Activated CD4-positive, alpha-beta T cell treated with anti-CD3 and anti-CD28 coated beads for 4 hours (primary cell): ENCODE measurements around the gene CFAP300.

Experiments
- DNase-seq, 2 donors: peaks; one replicate each; pipeline ENCODE4 v3.0.0-alpha.2; 2020

The CFAP300 gene

DNA sequence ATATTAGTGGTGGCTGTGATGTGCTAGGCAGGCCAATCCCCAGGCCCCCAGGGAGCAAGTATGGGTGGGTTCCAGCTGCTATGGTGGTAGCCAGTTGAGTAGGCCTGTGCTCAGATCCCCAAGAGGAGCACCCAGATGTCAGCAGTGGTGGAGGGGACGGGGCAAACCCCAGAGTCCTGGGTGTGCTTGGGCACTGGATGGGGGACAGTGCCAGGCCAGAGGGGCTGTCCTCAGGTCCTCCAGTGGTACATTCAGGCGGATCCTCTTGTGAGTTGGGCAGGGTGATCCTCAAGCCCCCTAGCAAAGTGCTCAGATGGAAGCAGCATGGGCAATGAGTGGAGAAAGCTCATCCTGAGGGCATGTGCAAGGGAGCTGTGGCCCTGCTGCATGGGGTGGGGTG, 26.0 kb downstream of the CFAP300 start:
- DNase-seq, result no peak

DNA sequence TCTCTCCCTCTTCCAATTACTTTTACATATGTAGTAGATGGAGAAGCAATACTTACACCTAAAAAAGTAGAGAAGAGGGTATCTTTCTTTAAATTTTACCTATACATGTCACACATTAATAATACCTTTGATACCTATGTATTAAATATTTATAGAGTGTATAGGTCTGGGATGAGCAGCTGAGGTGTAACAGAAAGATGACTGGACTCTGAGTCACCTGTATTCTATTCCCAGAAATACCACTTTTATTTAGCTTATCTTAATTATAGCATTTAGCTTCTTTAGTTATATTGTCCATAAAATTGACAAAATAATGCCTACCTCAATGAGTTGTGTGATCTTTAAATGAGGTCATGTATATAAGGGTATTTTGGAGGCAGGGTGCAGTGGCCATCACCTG, 32.4 kb downstream of the CFAP300 start:
- no peak for DNase-seq

DNA sequence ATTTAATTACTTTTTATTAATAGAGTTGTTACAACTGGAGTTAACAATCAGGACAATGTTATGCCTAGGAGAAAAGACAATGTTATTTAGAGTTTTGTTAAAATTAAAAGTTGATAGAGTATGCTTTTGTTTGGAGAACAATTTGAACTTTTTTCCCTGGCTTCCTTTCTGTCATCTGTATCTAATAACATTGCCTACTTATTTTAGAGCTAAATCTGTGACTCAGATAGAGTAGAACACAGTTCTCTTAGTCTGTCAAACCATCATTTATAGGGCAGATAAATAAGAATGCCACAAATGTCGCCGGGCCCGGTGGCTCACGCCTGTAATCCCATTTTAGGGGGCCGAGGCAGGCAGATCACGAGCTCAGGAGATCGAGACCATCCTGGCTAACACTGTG, 34.1 kb downstream of the CFAP300 start:
- no peak for DNase-seq

DNA sequence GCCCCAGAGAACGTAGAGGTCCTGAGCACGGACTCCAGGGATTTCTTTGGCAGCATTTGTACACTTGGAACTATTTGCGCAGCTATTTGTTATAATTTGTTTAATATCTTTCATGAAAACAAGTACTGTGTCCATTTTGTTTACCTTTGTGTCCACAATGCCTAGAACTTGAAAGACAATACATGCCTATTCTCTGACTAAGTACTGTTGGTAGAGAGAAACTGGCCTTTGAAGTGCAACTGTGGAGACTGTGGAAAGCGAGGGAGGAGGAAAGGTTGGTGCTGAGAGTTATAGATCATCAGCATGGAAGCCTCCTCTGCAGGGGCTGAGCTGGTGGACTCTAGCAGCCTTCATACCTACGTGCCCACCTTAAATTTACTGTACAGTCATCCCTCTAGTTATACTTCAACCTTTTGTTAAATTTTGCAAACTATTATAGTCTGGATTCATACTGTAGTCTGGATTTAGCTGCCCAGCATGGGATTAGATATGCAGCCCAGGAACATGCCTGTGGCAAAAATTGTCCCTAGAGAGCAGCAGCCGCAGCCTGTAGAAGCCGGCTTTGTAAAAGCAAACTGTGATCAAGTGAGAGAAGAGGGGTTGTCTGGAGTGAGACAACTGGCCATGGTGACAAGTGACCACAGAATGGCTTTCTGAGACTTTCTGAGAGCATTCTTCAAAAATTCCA, 38.8 kb downstream of the CFAP300 start:
- DNase-seq, result no peak

DNA sequence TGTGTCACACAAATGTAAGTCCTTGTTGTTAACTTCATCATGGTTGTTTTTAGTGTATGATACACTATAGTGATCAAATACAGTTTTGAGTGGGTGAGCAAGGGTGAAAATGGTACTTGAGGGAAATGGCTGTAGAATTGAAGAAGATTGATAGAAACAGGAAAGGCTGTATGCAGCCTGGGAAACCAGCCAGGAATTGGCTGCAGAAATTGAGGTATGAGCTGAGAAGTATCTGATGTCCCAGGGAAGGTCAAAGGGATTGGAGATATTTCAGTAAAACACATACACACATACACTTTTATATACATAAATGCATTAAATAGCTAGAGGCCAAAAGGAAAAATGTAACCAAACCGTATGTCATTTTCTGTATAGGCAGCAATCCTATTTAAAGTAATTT, 49.9 kb downstream of the CFAP300 start:
- no peak for DNase-seq

DNA sequence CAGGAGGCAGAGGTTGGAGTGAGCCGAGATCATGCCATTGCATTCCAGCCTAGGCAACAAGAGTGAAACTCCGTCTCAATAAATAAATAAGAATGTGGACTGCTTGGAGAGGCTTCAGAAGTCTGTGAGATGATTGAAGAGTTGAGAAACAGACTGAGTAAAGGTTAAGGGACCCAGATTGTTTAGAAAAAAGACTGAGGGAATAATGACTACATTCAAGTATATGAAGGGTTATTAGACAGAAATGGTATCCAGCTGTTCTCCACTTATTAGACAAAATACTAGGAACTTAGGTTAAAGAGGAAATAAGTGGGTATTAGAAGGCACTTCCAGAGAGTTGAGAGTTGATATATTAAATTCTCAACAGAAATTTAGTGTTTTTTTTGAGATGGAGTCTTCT, 52.5 kb downstream of the CFAP300 start:
- no peak for DNase-seq

DNA sequence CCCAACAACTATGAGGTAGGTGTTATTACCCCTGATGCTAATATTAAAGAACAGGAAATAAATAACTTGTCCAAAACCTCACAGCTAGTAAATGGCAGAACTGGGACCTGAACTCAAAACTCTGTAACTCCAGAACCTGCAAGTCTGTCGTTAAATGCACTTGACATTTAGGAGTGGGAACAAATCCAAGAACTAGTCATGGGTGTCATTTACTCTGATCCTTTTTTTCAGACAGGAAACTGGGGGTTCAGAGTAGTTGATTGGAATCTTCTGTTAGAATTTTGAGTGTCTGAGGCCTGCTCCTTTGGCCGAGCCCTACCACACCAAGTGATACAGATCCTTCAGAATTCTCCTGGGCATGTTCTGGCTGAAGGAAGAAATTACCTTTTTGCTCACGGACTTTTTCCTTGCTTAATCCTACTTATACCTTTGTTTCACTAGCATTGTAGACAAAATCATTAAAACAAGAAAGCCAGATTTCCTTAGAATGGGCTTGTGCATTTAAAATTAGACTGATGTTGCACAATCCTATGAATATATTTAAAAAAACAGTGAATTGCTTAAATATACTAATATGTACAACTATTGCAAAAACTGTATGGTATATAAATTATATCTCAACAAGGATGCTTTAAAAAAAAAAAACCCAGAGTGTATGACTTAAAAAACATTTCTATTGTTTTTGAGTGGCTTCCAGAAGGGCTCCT, 61.6 kb downstream of the CFAP300 start:
- no peak for DNase-seq

DNA sequence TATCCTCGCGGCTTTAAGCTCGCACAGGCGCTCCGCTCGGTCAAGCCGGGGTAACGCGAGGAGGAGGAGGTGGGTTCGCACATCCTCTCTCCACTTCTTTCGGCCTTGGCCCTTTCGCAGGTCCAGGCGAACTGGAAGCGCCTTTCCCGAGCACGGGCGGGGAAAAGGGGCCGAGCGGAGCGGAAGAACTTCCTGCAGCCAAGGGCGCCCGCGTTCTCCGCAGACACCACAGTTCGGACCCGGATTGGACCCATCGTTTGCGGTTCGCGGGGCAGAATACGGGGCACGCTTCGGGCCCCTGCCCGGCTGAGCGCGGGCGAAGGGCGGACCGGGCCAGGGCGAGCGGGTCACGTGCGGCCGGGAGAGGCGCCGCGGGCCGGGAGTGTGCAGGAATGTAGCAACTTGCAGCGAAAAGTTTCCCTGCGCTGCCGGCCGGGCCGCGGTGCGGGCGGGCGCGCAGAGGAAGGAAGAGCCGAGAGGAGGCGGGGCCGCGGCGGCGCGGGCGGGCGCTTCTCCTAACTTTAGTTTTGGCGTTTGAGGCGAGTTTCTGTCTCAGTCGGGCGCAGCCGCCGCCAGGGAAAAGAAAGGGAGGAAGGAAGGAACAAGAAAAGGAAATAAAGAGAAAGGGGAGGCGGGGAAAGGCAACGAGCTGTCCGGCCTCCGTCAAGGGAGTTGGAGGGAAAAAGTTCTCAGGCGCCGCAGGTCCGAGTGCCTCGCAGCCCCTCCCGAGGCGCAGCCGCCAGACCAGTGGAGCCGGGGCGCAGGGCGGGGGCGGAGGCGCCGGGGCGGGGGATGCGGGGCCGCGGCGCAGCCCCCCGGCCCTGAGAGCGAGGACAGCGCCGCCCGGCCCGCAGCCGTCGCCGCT, 62.9 kb downstream of the CFAP300 start, which contains the start of gene YAP1:
Gene YAP1 (plus strand): TSS at position 552 of the 865 bp plus-strand sequence. CDS start 402 bp downstream, outside the sequence.
- peak; percentile 59 to 64 for DNase-seq

DNA sequence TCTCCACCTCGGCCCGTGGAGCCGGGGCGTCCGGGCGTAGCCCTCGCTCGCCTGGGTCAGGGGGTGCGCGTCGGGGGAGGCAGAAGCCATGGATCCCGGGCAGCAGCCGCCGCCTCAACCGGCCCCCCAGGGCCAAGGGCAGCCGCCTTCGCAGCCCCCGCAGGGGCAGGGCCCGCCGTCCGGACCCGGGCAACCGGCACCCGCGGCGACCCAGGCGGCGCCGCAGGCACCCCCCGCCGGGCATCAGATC, 63.4 kb downstream of the CFAP300 start:
- DNase-seq, result peak in 1 of 2 donors; percentile 7

DNA sequence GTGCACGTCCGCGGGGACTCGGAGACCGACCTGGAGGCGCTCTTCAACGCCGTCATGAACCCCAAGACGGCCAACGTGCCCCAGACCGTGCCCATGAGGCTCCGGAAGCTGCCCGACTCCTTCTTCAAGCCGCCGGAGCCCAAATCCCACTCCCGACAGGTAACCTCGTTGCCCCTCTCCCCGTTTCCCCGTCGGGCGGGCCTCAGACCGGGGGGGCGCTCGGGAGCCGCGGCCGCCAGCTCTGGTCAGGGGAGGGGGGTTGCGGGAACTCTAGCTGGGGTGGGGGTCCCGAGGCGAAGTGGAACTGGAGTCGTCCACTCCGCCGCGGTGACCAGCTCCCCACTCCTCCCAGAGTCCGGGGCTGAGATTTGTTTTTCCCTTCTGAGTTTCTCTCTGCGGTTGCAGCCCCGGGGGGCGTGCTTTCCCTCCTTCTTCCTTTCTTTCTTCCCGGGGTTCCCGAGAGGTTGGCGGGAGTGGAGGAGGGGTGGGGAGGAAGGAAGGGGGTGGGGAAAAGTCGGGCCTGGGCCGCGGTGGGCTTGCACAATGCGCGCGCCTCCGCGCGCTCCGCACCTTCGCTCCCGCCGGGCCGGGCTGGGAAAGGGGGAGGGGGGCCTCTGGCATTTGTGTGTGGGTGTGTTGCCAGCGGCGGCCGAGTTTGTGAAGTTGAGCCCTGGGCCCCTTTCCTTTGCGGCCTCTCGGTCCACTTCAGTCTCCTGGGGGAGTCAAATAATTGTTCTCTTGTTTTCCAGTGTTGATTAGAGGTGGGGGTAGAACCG, 64.0 kb downstream of the CFAP300 start:
- peak in 1 of 2 donors; percentile 7 for DNase-seq

DNA sequence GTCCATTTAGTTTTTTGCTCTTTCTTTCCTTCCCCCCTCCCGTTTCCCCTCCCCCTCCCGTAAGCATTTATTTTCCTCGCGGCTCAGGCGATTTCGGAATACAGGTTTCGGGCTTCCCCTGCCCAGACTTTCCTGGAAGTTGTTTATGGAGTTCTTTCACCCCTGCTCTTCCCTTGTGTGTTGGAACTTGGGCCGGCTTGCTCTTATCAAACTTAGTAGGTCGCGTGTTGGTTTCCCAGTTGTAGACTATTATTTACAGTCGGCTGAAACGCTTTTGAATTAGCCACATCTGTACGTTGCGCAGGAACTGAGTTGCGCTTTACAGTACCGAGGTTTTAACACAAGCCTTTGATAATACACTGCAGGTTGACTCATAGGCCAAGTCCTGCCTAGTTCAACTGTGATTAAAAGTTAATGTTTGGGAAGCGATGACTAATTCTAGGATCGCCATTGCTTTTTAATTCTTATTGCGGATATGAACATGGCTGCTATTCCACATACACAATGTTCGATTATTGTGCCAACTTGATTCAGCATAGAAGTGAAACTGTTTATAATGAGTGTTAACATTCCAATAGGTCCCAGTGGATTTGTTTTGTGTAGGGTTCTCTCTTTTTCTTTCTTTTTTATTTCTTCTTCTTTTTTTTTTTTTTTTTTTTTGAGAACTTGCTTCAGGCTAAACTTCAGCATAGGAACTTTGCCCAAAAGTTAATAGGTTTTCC, 64.7 kb downstream of the CFAP300 start:
- DNase-seq, result peak; percentile 5 to 21

DNA sequence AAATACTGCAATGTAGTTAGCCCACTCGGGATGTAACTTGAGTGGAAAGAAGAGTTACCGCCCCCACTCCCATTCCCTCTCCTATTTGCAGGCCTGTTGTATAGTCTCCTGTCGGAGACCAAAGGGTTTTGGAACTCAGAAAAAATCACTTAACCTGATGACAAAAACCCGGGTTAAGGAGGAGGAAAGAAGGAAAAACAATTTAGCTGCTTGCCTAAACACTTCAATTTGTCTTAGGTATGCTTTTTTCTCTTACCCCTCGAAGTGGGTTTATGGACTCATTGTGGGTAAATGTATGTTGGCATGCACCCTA, 65.2 kb downstream of the CFAP300 start:
- no peak for DNase-seq

DNA sequence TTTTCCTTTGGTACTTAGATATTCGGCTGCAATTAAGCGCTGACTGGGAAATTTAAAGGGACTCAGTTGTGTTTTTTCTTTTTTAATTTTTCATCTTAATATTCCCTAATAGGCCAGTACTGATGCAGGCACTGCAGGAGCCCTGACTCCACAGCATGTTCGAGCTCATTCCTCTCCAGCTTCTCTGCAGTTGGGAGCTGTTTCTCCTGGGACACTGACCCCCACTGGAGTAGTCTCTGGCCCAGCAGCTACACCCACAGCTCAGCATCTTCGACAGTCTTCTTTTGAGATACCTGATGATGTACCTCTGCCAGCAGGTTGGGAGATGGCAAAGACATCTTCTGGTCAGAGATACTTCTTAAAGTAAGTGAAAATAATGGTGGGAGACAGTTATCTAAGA, 66.8 kb downstream of the CFAP300 start:
- DNase-seq, result no peak

DNA sequence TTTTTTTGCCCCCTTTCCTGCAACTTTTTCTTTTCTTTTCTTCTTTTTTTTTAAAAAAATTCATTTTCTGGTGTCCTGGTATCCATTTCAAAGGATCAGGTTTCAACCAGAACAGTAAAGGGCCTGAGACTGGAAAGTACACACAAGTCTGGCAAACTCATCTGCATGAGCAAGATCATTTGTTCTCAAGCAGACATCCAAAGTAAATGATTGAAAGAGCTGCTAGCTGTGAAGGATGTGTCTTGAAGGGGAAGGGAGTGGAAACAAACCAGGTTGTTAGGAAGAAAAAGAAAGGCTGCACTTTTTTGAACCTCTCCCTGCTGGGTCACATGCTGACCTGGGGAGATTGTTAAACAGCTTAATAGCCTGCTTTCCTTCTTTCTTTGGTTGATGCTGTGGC, 68.3 kb downstream of the CFAP300 start:
- DNase-seq, result no peak

DNA sequence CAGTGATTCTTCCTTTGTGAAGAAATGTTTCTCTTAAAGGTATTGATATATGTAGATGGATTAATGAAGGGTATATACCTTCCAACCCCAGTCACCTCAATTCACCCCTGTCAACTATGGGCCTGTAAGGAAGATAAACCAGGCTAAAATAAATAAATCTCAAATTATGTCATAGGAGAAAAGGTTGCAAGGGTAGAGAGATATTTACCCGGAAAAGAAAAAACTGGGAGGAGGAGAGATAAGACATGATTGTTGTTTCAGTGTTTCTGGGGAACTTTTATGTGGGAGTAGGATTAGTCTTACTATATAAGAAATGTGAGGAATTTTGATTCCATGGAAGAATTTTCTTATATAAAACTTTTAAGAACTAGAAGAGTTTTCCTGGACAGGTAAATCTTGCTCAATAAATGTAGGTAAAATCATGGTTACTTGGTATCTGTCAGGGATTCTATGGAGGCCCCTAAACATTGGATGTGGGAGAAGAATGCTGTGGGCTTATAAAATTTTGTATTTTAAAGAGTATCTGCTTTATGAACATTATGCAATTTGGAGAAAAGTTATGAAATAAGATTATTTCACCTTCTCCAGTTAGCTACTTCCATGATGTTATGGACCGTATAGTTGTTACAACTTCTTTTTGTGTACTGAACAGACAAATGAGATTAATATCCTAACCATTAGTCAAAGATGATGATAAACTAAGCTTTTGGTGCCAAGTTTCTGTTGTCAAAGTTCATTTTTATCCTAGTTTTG, 69.4 kb downstream of the CFAP300 start:
- DNase-seq, result no peak

DNA sequence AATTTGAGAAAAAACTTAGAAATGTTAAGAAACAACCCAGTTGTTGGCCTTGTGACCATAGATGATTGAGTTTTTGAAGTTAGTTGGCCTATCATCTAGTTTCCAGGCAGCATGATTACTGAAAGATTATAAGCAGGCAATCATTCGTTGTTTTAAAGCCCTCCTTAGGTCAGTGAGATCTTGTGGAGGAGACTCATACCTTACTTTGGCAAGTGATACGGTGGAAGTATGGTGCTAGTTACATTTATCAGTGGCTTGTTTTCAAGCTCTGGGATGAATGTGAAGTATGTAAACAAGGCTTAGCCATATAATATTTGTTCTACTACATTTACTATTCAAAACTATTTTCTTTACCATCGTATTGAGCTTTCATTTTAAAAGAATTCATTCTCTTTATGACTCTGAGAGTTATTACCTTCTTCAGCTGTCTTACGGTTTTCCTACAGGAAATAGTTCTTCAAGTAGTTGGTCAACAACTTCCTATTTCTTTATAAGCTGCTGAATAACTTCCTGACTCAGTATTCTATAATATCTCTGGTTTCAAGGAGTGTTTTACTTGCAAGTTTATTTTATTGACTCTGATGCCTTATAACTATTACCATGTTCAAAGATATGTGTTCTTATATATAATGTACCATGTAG, 70.4 kb downstream of the CFAP300 start:
- no peak for DNase-seq

DNA sequence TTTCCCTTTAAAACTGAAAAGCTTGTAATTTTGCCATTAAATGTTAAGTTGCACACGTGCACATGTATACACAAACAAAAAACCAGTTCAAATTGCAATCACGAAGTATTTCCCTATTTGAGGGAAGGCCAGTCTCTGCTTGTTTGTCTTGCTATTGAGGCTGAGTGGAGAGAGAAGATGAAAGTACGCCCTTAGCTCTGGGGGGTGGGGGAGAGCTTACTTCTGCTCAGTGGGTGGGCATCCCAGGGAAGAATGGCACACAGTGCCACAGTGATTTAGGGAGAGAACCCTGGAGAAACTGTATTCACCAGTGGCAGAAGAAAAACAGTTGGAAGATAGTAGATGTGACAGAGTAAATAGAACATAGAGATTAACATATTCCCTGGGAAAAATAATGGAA, 71.7 kb downstream of the CFAP300 start:
- DNase-seq, result no peak

DNA sequence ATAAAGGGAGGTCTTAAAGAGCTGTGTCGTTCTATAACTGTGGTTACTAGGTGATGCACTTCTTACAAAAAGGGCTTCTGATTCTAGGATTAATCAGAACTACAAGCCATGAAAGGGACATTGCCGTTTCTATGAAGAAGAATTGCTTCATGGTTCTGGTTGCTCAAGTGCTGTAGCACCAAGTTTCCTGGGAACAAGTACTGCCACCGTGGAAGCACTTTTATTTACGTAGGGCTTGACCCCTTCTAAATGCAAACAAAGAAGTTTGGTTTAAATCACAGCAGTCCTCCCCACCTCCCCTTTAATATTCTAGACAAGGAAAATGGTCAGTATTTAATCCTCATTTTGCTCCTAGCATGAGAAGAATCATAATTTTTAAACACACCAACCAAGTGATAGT, 72.8 kb downstream of the CFAP300 start:
- no peak for DNase-seq

DNA sequence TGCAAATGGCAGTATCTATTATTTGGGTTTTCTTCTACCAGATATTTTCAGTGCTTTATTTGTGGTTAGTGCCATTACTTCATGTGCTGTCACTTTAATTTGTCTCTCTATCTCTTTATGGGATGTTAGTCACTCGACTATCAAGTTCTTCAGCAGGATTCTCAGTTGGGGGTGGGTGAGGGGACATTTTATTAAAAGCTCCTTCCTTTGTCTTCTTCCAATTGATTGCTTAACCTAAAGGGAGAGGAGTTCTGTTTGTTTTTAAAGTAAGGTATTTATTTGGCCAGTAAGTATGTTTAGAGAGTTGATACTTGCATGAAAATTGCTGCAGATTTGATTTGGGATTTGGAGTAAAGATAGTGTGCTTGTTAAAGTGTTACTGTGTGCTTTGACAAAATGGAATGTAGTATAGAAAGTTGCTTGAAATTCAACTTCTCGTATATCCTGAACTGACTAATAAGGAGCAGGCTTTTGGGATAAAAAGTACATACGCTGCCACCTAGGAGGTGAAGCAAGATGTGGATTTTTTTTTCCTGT, 73.3 kb downstream of the CFAP300 start:
- no peak for DNase-seq

DNA sequence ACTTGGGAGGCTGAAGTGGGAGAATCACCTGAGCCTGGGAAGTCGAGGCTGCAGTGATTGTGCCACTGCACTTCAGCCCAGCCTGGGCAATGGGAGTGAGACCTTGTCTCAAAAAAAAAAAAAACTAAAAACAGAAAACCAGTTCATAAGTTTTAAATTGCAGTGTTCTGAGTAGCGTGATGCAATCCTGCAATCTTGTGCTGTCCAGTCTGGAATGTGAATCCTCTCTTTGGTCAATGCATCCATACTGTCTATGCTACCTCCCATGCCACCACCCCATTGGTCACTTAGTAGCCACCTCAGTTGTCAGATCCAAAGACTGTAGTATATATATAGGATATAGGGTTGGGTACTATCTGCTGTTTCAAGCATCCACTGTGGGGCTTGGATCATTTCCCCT, 74.1 kb downstream of the CFAP300 start:
- no peak for DNase-seq
